ENCODE results near the gene NARS2.

Gene NARS2

DNA sequence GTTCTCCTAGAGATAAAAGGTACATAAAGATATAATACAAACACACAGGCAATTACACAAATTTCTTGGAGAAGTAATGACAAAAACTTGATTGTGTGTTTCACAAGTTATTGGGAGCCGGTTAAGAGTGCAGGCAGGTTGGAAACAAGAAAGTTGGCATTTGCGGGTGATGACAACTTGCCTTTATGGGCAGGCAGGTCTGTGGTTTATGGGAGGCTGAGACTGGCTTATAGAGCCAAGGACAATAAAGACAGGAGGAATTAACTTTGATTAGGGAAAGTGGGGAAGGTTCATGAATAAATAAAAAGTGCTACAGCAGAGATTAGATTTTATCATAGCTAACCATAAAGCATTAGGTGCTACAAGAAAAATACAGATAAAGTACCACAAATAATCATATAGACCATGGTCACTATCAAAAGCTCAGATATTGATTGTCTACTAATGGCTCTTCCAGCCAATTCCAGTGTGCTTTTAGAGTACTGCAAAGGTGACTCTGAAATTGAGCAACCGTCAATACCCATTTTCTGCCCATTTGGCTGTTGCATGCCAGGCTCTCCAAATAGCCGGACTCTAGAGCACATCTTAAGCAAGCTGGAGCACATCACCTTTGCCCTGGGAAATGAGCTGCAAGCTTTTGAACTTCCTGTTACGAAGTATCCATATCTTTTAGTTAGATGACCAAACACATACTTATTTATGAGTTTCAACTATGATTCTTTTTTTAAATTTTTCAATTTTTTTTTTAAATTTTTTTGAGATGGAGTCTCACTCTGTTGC is 123.1 kb downstream of the NARS2 start:
- no peaks in the 10 kb centered on the region for H3K4me1 ChIP-seq (ENCODE audit: insufficient read depth, poor library complexity, severe bottlenecking)
- no peaks in the 10 kb centered on the region for H3K9me3 ChIP-seq (ENCODE audit: severe bottlenecking)
- H3K27me3 ChIP-seq (ENCODE audit: insufficient read depth, poor library complexity, severe bottlenecking) = no peaks in the 10 kb centered on the region
- H3K36me3 ChIP-seq (ENCODE audit: low read depth) = no peaks in the 10 kb centered on the region
- TF ChIP-seq, protein P1, sequence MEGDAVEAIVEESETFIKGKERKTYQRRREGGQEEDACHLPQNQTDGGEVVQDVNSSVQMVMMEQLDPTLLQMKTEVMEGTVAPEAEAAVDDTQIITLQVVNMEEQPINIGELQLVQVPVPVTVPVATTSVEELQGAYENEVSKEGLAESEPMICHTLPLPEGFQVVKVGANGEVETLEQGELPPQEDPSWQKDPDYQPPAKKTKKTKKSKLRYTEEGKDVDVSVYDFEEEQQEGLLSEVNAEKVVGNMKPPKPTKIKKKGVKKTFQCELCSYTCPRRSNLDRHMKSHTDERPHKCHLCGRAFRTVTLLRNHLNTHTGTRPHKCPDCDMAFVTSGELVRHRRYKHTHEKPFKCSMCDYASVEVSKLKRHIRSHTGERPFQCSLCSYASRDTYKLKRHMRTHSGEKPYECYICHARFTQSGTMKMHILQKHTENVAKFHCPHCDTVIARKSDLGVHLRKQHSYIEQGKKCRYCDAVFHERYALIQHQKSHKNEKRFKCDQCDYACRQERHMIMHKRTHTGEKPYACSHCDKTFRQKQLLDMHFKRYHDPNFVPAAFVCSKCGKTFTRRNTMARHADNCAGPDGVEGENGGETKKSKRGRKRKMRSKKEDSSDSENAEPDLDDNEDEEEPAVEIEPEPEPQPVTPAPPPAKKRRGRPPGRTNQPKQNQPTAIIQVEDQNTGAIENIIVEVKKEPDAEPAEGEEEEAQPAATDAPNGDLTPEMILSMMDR (IDR thresholded peaks at IDR 0.05; ENCODE audit: poor library complexity, severe bottlenecking) = no peak
- no peak overlapping the region for H3K4me3 ChIP-seq (ENCODE audit: severe bottlenecking)
- no peak for DNase-seq (ENCODE audit: low spot score)
- ATAC-seq (ENCODE audit: low read depth) = no peak
- no peak overlapping the region for H3K27ac ChIP-seq (ENCODE audit: poor library complexity, severe bottlenecking)

DNA sequence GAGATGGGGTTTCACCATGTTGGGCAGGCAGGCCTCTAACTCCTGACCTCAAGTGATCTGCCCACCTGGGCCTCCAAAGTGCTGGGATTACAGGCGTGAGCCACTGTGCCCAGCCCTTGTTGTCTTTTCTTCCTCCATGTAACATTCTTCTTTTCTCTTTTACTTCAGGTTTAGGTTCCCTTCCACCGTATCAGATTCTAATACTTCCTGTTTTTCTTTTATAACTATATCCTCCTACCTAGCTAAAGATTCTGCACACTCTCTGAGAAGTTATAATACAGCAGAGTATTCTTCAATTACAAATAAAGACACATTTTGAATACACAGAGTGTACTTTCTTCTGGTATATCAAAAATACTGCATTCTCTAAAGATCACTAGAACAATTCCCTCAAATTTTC is 123.8 kb downstream of the NARS2 start:
- Histone ChIP-seq H3K36me3 (ENCODE audit: low read depth) (no peaks in the 10 kb centered on the region), H3K4me3 (ENCODE audit: severe bottlenecking) (no peak overlapping the region), H3K9me3 (ENCODE audit: severe bottlenecking) (no peaks in the 10 kb centered on the region), H3K27me3 (ENCODE audit: insufficient read depth, poor library complexity, severe bottlenecking) (no peaks in the 10 kb centered on the region), H3K27ac (ENCODE audit: poor library complexity, severe bottlenecking) (no peak overlapping the region), H3K4me1 (ENCODE audit: insufficient read depth, poor library complexity, severe bottlenecking) (no peaks in the 10 kb centered on the region)
- no peak for ATAC-seq (ENCODE audit: low read depth)
- no peak for DNase-seq (ENCODE audit: low spot score)
- TF ChIP-seq, protein P1 (IDR thresholded peaks at IDR 0.05; ENCODE audit: poor library complexity, severe bottlenecking) = no peak

DNA sequence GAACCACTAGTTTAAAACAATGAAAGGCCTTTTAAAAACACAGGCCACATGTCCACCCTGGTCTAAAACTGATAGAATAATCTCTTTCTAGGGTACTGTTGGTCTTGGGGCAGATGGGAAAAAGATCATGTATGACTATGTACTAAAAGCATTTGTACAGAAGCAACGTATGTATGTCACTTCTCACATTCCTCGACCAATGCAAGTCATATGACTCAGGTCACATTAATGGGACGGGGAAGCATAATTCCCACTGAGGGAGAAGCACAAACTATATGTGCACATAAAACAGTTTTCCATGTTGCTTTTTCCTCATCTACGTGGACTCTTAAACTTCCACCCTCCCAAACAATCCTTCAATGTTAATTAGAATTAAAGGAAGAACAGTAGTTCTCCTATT is 124.8 kb downstream of the NARS2 start:
- H3K27me3 ChIP-seq (ENCODE audit: insufficient read depth, poor library complexity, severe bottlenecking) = no peaks in the 10 kb centered on the region
- H3K36me3 ChIP-seq (ENCODE audit: low read depth) = peaks cover 2% of the 10 kb centered on the region; the same call in 1 of the 2 replicates
- ATAC-seq (ENCODE audit: low read depth) (no peak), DNase-seq (ENCODE audit: low spot score) (no peak)
- H3K27ac ChIP-seq (ENCODE audit: poor library complexity, severe bottlenecking) = no peak overlapping the region
- H3K9me3 ChIP-seq (ENCODE audit: severe bottlenecking) = no peaks in the 10 kb centered on the region
- H3K4me1 ChIP-seq (ENCODE audit: insufficient read depth, poor library complexity, severe bottlenecking) = no peaks in the 10 kb centered on the region
- TF ChIP-seq, protein P1 (IDR thresholded peaks at IDR 0.05; ENCODE audit: poor library complexity, severe bottlenecking) = no peak
- no peak overlapping the region for H3K4me3 ChIP-seq (ENCODE audit: severe bottlenecking)

DNA sequence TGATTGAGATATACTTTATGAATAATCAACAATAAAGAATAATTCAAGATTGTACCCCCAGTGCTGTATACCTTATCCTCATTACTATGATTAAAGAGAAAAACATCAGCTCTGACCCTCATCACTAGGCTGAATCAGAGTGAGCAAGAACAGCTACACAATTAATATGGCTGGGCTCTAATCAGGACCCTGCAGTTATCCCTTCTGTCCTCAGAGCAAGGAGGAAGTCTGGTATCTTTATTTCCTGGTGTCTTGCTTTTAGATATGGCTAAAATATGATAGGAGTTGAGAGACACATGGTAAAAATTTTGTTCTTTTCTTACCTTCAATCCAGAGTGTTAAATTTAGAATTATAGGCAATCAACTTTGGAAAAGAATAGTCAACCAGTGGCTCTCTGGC is 128.5 kb downstream of the NARS2 start:
- Histone ChIP-seq H3K27ac (ENCODE audit: poor library complexity, severe bottlenecking) (no peak overlapping the region), H3K36me3 (ENCODE audit: low read depth) (peaks cover 15% of the 10 kb centered on the region), H3K4me3 (ENCODE audit: severe bottlenecking) (no peak overlapping the region), H3K9me3 (ENCODE audit: severe bottlenecking) (no peaks in the 10 kb centered on the region), H3K27me3 (ENCODE audit: insufficient read depth, poor library complexity, severe bottlenecking) (no peaks in the 10 kb centered on the region), H3K4me1 (ENCODE audit: insufficient read depth, poor library complexity, severe bottlenecking) (no peaks in the 10 kb centered on the region)
- TF ChIP-seq, protein P1 (IDR thresholded peaks at IDR 0.05; ENCODE audit: poor library complexity, severe bottlenecking) = no peak
- ATAC-seq (ENCODE audit: low read depth) (no peak), DNase-seq (ENCODE audit: low spot score) (no peak)

DNA sequence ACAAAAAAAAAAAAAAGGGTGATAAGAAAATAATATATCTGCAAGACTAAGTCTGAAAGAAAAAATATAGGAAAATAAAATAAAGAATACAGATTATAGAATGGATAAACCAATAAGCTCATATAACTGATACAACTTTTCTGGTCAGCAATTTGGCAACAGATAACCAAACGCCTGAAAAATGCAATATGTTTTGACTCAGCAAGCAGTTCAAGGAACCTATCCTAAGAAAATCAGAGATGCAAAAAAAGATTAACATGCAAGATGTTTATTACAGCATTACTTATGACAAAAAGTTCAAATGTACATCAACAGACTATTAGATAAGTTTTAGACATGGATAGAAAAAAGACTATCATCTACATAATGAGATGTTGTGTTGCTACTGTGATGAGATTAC is 129.9 kb downstream of the NARS2 start:
- Histone ChIP-seq H3K9me3 (ENCODE audit: severe bottlenecking) (no peaks in the 10 kb centered on the region), H3K27ac (ENCODE audit: poor library complexity, severe bottlenecking) (no peak overlapping the region), H3K4me3 (ENCODE audit: severe bottlenecking) (no peak overlapping the region), H3K36me3 (ENCODE audit: low read depth) (peaks cover 15% of the 10 kb centered on the region), H3K27me3 (ENCODE audit: insufficient read depth, poor library complexity, severe bottlenecking) (no peaks in the 10 kb centered on the region), H3K4me1 (ENCODE audit: insufficient read depth, poor library complexity, severe bottlenecking) (no peaks in the 10 kb centered on the region)
- DNase-seq (ENCODE audit: low spot score) = no peak
- TF ChIP-seq, protein P1 (IDR thresholded peaks at IDR 0.05; ENCODE audit: poor library complexity, severe bottlenecking) = no peak
- no peak for ATAC-seq (ENCODE audit: low read depth)

Measured in RWPE2 (cell line).